HCT116 (cell line): Measurements from ENCODE around the gene SERGEF. TPM values are rescaled to one million over a fixed set of nuclear protein-coding genes. Genes with fewer than 3 reads are reported as not detected.

Source experiments
- ATAC-seq: fragments of 200-7000 bp; cut with Tn5 transposase; 2 replicates; pipeline ENCODE4 v1.9.1; 2020; ENCODE audit warnings: mild to moderate bottlenecking, moderate library complexity
- BruUV-seq: library from RNA; stranded (reverse); fragments of 400-500 nt; replicated peaks from 2 replicates; lab custom pipeline; 2021; lab: Mats Ljungman, UMichigan
- CTCF ChIA-PET: fragments of 300-600 bp; sonication (Branson Sonifier 250); formaldehyde crosslinking; loops from one replicate; lab custom pipeline; 2021; ENCODE audit warnings: antibody characterized with exemption; lab: Charles Lee
- POLR2A ChIA-PET: fragments of 300-600, 350-600 bp; sonication (Branson Sonifier 250); formaldehyde crosslinking; loops from one replicate; lab custom pipeline; 2021; ENCODE audit warnings: antibody characterized with exemption; lab: Charles Lee
- RAD21 ChIA-PET, 2 experiments: fragments of 300-600 bp; sonication (Branson Sonifier 250); formaldehyde crosslinking; loops; one replicate each; lab custom pipeline; 2023; ENCODE audit warnings: low total read pairs in 2 of 2; ENCODE audit not compliant: uncharacterized antibody in 2 of 2, unreplicated experiment in 2 of 2, low non-redundant PET in 1 of 2; lab: Charles Lee
- DNase-seq: peaks from one replicate; pipeline ENCODE4 v3.0.0-alpha.2; 2010; ENCODE audit warnings: low read depth, low spot score
- H2AFZ ChIP-seq: fragments of 200-600 bp; shearing (Covaris generic), sonication (generic); 2 replicates; pipeline ENCODE4 v1.6.1; 2017; ENCODE audit warnings: low read depth, mixed run types, mixed read lengths, antibody characterized with exemption, low read length; ENCODE audit not compliant: poor library complexity, severe bottlenecking
- H3K27ac ChIP-seq: 2 replicates; pipeline ENCODE4 v1.5.1; 2012; ENCODE audit warnings: low read depth, low read length
- H3K27me3 ChIP-seq: fragments of 200-600 bp; sonication (generic); 2 replicates; pipeline ENCODE4 v1.6.1; 2016; ENCODE audit warnings: mixed run types, low read length, mixed read lengths; ENCODE audit not compliant: insufficient read depth
- H3K36me3 ChIP-seq, 2 experiments: fragments of 200-500 bp in 1 of 2; fragments of 200-600 bp in 1 of 2; sonication (Bioruptor generic) in 1 of 2; sonication (generic) in 1 of 2; 2 replicates each; pipeline versions ENCODE4 v1.5.1 to v1.6.1; 2014 to 2016; ENCODE audit warnings: low read length in 2 of 2, inconsistent platforms in 1 of 2, mixed read lengths in 1 of 2, mixed run types in 1 of 2; ENCODE audit not compliant: insufficient read depth in 2 of 2, control insufficient read depth in 1 of 2
- H3K4me1 ChIP-seq, 2 experiments: fragments of 200-600 bp in 1 of 2; sonication (generic) in 1 of 2; 2 replicates each; pipeline versions ENCODE4 v1.5.1 to v1.6.1; 2012 to 2017; ENCODE audit warnings: low read length in 2 of 2, inconsistent platforms in 1 of 2, mild to moderate bottlenecking in 1 of 2, mixed read lengths in 1 of 2, mixed run types in 1 of 2, moderate library complexity in 1 of 2; ENCODE audit not compliant: insufficient read depth in 2 of 2, control insufficient read depth in 1 of 2
- H3K4me2 ChIP-seq: fragments of 200-600 bp; sonication (generic); 2 replicates; pipeline ENCODE4 v1.6.1; 2017; ENCODE audit warnings: mixed run types, low read length, mixed read lengths
- H3K4me3 ChIP-seq, 2 experiments: fragments of 200-600 bp in 1 of 2; sonication (generic) in 1 of 2; replicated peaks in 1 of 2; 2 replicates each; pipeline ENCODE4 v1.5.1; 2011 to 2016; ENCODE audit warnings: low read length in 2 of 2, control low read depth in 1 of 2, low read depth in 1 of 2, mild to moderate bottlenecking in 1 of 2, mixed read lengths in 1 of 2, mixed run types in 1 of 2
- H3K79me2 ChIP-seq: fragments of 200-600 bp; sonication (generic); 2 replicates; pipeline ENCODE4 v1.6.1; 2017; ENCODE audit warnings: mild to moderate bottlenecking, mixed run types, low read length, moderate library complexity, mixed read lengths; ENCODE audit not compliant: insufficient read depth
- H3K9ac ChIP-seq: fragments of 200-600 bp; sonication (generic); 2 replicates; pipeline ENCODE4 v1.6.1; 2016; ENCODE audit warnings: low read length, mixed read lengths
- H3K9me2 ChIP-seq: fragments of 200-600 bp; sonication (generic), shearing (Covaris generic); 2 replicates; pipeline ENCODE4 v1.6.1; 2017; ENCODE audit warnings: mixed run types, mild to moderate bottlenecking, moderate library complexity; ENCODE audit not compliant: insufficient read depth
- H3K9me3 ChIP-seq, 2 experiments: fragments of 200-500 bp in 1 of 2; fragments of 200-600 bp in 1 of 2; sonication (Bioruptor generic) in 1 of 2; sonication (generic) in 1 of 2; 2 replicates each; pipeline ENCODE4 v1.6.1; 2014 to 2017; ENCODE audit warnings: low read length in 2 of 2, mixed read lengths in 2 of 2, inconsistent platforms in 1 of 2, low read depth in 1 of 2, mild to moderate bottlenecking in 1 of 2, mixed run types in 1 of 2, moderate library complexity in 1 of 2; ENCODE audit not compliant: control insufficient read depth in 1 of 2, insufficient read depth in 1 of 2
- H4K20me1 ChIP-seq: fragments of 200-600 bp; sonication (generic), shearing (Covaris generic); 2 replicates; pipeline ENCODE4 v1.6.1; 2017; ENCODE audit warnings: mixed run types, mild to moderate bottlenecking, moderate library complexity; ENCODE audit not compliant: insufficient read depth
- ATF3 ChIP-seq: IDR thresholded peaks from 2 replicates; pipeline ENCODE4 v1.6.1; 2012
- EZH2 ChIP-seq: fragments of 200-600 bp; sonication (generic); IDR thresholded peaks from 2 replicates; pipeline ENCODE4 v1.6.1; 2017; ENCODE audit warnings: antibody characterized with exemption, mixed run types
- JUND ChIP-seq: IDR thresholded peaks from 2 replicates; pipeline ENCODE4 v1.6.1; 2012
- MAX ChIP-seq: IDR thresholded peaks from 2 replicates; pipeline ENCODE4 v1.6.1; 2012
- POLR2A ChIP-seq: IDR thresholded peaks from 2 replicates; pipeline ENCODE4 v1.7.0; 2011; ENCODE audit warnings: borderline replicate concordance; ENCODE audit not compliant: insufficient read depth, insufficient read length; ENCODE audit errors: extremely low read depth
- RAD21 ChIP-seq: IDR thresholded peaks from 2 replicates; pipeline ENCODE4 v1.6.1; 2012; ENCODE audit warnings: low read depth, mild to moderate bottlenecking
- REST ChIP-seq: IDR thresholded peaks from 2 replicates; pipeline ENCODE4 v1.6.1; 2012; ENCODE audit warnings: low read depth
- YY1 ChIP-seq: IDR thresholded peaks from 2 replicates; pipeline ENCODE4 v1.6.1; 2011; ENCODE audit warnings: low read length, low read depth, moderate library complexity, mild to moderate bottlenecking; ENCODE audit not compliant: insufficient replicate concordance; ENCODE audit errors: extremely low read depth
- ZFX ChIP-seq: fragments of 450-650 bp; IDR thresholded peaks from 2 replicates; pipeline ENCODE4 v1.6.1; 2017
- ZNF274 ChIP-seq: fragments of 200-500 bp; sonication (Bioruptor generic); IDR thresholded peaks from 2 replicates; pipeline ENCODE4 v1.6.1; 2014; ENCODE audit warnings: mild to moderate bottlenecking, low read depth, low read length, inconsistent platforms
- intact Hi-C: fragments of 100-400 bp; cut with micrococcal nuclease; formaldehyde crosslinking; loops from 2 replicates; pipeline ENCODE4 v1.10.0; 2022
- total RNA-seq: library from RNA; stranded (reverse); gene quantifications from one replicate; pipeline ENCODE4 v1.2.1, GENCODE V29; 2021; ENCODE audit not compliant: unreplicated experiment

The SERGEF gene
- total RNA-seq, 1 experiment from 2014 or later: 32.8 TPM

- Histone ChIP-seq H3K9me3 (no peaks in the 10 kb centered on the region), H4K20me1 (no peaks in the 10 kb centered on the region), H3K9me2 (no peaks in the 10 kb centered on the region), H3K9ac (no peak overlapping the region), H3K27ac (no peak overlapping the region), H3K36me3 (peaks cover 4 to 14% of the 10 kb centered on the region in 2 experiments; a peak in 1 of 4 replicates), H3K4me3 (no peak overlapping the region), H3K27me3 (no peaks in the 10 kb centered on the region), H3K4me1 (no peaks in the 10 kb centered on the region), H3K79me2 (no peaks in the 10 kb centered on the region), H2AFZ (no peak overlapping the region), H3K4me2 (no peak overlapping the region)
- POLR2A ChIA-PET: no interaction called here
- DNase-seq (no peak), ATAC-seq (no peak)
- RAD21 ChIA-PET: no interaction called here
- intact Hi-C loops: no loop called here
- TF ChIP-seq ZNF274 (no peak), POLR2A (no peak), ATF3 (no peak), EZH2 (no peak), RAD21 (no peak), REST (no peak), MAX (no peak), YY1 (no peak), JUND (no peak), ZFX (no peak)
- no TSS peak for BruUV-seq
- CTCF ChIA-PET: no interaction called here
Measured at GRCh38 chr11:18001191-18001590, 11.7 kb downstream of the SERGEF start.
